ENCODE results near the gene EDAR. TPM values are rescaled to one million over a fixed set of nuclear protein-coding genes. Genes with fewer than 3 reads are reported as not detected.

EDAR gene
- total RNA-seq, 2 donors from 2014 or later, result not detected

GRCh38 chr2:108884619-108885018, 104.4 kb downstream of the EDAR start:
- no peak for TF ChIP-seq CTCF (conservative IDR thresholded peaks at IDR 0.05)
- Mint-ChIP-seq H3K4me3 (no peak overlapping the region), H3K36me3 (ENCODE audit: low read depth) (peaks cover 7% of the 10 kb centered on the region), H3K27ac (no peak overlapping the region), H3K4me1 (no peaks in the 10 kb centered on the region), H3K27me3 (ENCODE audit: insufficient read depth) (no peaks in the 10 kb centered on the region), H3K9me3 (peaks cover 46% of the 10 kb centered on the region)
- WGBS, 2 experiments (ENCODE audit: insufficient coverage in 1 of 2, insufficient read length in 1 of 2), result 74 to 85% methylated on average over 2 to 6 of the region's 6 CpGs
- Histone ChIP-seq H3K9me3 (ENCODE audit: control insufficient read depth, low read length) (peaks cover 33% of the 10 kb centered on the region), H3K27ac (ENCODE audit: low read depth, low read length) (no peak overlapping the region), H3K9ac (ENCODE audit: extremely low read depth, low read length, poor library complexity, severe bottlenecking) (no peak overlapping the region), H3K4me1 (ENCODE audit: control insufficient read depth, insufficient read depth, low read length) (no peaks in the 10 kb centered on the region), H3K27me3 (ENCODE audit: control insufficient read depth, insufficient read depth, low read length, poor library complexity, severe bottlenecking) (no peaks in the 10 kb centered on the region), H3K4me3 (ENCODE audit: low read length) (no peak overlapping the region), H3K36me3 (ENCODE audit: control insufficient read depth, insufficient read depth, low read length) (no peaks in the 10 kb centered on the region)
- DNase-seq, result peak; percentile 59

GRCh38 chr2:108878276-108878675, 110.7 kb downstream of the EDAR start:
- Histone ChIP-seq H3K4me1 (ENCODE audit: control insufficient read depth, insufficient read depth, low read length) (no peaks in the 10 kb centered on the region), H3K27me3 (ENCODE audit: control insufficient read depth, insufficient read depth, low read length, poor library complexity, severe bottlenecking) (no peaks in the 10 kb centered on the region), H3K36me3 (ENCODE audit: control insufficient read depth, insufficient read depth, low read length) (peaks cover 26% of the 10 kb centered on the region), H3K4me3 (ENCODE audit: low read length) (no peak overlapping the region), H3K9ac (ENCODE audit: extremely low read depth, low read length, poor library complexity, severe bottlenecking) (no peak overlapping the region), H3K9me3 (ENCODE audit: control insufficient read depth, low read length) (peaks cover 40% of the 10 kb centered on the region), H3K27ac (ENCODE audit: low read depth, low read length) (no peak overlapping the region)
- Mint-ChIP-seq H3K36me3 (ENCODE audit: low read depth) (peaks cover 28% of the 10 kb centered on the region), H3K4me3 (no peak overlapping the region), H3K27ac (no peak overlapping the region), H3K27me3 (ENCODE audit: insufficient read depth) (no peaks in the 10 kb centered on the region), H3K4me1 (no peaks in the 10 kb centered on the region), H3K9me3 (peaks cover 37% of the 10 kb centered on the region)
- TF ChIP-seq CTCF (conservative IDR thresholded peaks at IDR 0.05), result no peak
- WGBS, 2 experiments (ENCODE audit: insufficient coverage in 1 of 2, insufficient read length in 1 of 2), result 0 to 46% methylated on average over 1 to 2 of the region's 2 CpGs
- DNase-seq, result no peak

- no peak overlapping the region for H3K9ac ChIP-seq (ENCODE audit: extremely low read depth, low read length, poor library complexity, severe bottlenecking)
- TF ChIP-seq CTCF (conservative IDR thresholded peaks at IDR 0.05), result peak; percentile 51
- no peak overlapping the region for H3K4me3 ChIP-seq (ENCODE audit: low read length)
- Mint-ChIP-seq H3K36me3 (ENCODE audit: low read depth) (peaks cover 30% of the 10 kb centered on the region), H3K4me1 (no peaks in the 10 kb centered on the region), H3K9me3 (peaks cover 31% of the 10 kb centered on the region), H3K27me3 (ENCODE audit: insufficient read depth) (no peaks in the 10 kb centered on the region), H3K4me3 (no peak overlapping the region), H3K27ac (no peak overlapping the region)
- no peaks in the 10 kb centered on the region for H3K27me3 ChIP-seq (ENCODE audit: control insufficient read depth, insufficient read depth, low read length, poor library complexity, severe bottlenecking)
- no peak overlapping the region for H3K27ac ChIP-seq (ENCODE audit: low read depth, low read length)
- DNase-seq, result no peak
- peaks cover 26% of the 10 kb centered on the region for H3K36me3 ChIP-seq (ENCODE audit: control insufficient read depth, insufficient read depth, low read length)
- no peaks in the 10 kb centered on the region for H3K4me1 ChIP-seq (ENCODE audit: control insufficient read depth, insufficient read depth, low read length)
- H3K9me3 ChIP-seq (ENCODE audit: control insufficient read depth, low read length), result peaks cover 38% of the 10 kb centered on the region
- WGBS, 2 experiments (ENCODE audit: insufficient coverage in 1 of 2, insufficient read length in 1 of 2), result 96 to 97% methylated on average over 2 of the region's 2 CpGs
Observed at GRCh38 chr2:108877506-108877905, 111.5 kb downstream of the EDAR start.
